HAP-1 (cell line): ENCODE measurements around the gene SLC7A11.
"Not testable (repeated sequence)": the region's sequence is repeated elsewhere in the genome, so short reads cannot be mapped to it uniquely, and the experiment has no call there.

Experiments
- DNase-seq, 2 experiments: peaks; one replicate each; pipeline ENCODE4 v3.0.0-alpha.2; 2016 to 2020; ENCODE audit warnings: low spot score in 2 of 2
- H3K27me3 ChIP-seq: fragments of 250-450 bp; sonication (Bioruptor Pico); 2 replicates; pipeline ENCODE4 v1.5.1; 2020; ENCODE audit warnings: low read depth, mild to moderate bottlenecking, moderate library complexity
- H3K36me3 ChIP-seq: fragments of 250-450 bp; sonication (Bioruptor Pico); replicated peaks from 2 replicates; pipeline ENCODE4 v1.5.1; 2020; ENCODE audit warnings: mild to moderate bottlenecking
- H3K4me1 ChIP-seq: fragments of 250-450 bp; sonication (Bioruptor Pico); 2 replicates; pipeline ENCODE4 v1.5.1; 2020; ENCODE audit warnings: mild to moderate bottlenecking
- H3K4me3 ChIP-seq: fragments of 250-450 bp; sonication (Bioruptor Pico); 2 replicates; pipeline ENCODE4 v1.5.1; 2020; ENCODE audit warnings: mild to moderate bottlenecking, moderate library complexity
- H3K9me3 ChIP-seq: fragments of 250-450 bp; sonication (Bioruptor Pico); 2 replicates; pipeline ENCODE4 v1.5.1; 2020; ENCODE audit warnings: mild to moderate bottlenecking, moderate library complexity
- in situ Hi-C: fragments of 300-500 bp; cut with MboI; formaldehyde crosslinking; loops from 3 replicates; pipeline ENCODE4 v1.14.3; 2020; ENCODE audit warnings: low sequenced_read_pairs, inconsistent platforms, mixed read lengths

Gene SLC7A11

DNA sequence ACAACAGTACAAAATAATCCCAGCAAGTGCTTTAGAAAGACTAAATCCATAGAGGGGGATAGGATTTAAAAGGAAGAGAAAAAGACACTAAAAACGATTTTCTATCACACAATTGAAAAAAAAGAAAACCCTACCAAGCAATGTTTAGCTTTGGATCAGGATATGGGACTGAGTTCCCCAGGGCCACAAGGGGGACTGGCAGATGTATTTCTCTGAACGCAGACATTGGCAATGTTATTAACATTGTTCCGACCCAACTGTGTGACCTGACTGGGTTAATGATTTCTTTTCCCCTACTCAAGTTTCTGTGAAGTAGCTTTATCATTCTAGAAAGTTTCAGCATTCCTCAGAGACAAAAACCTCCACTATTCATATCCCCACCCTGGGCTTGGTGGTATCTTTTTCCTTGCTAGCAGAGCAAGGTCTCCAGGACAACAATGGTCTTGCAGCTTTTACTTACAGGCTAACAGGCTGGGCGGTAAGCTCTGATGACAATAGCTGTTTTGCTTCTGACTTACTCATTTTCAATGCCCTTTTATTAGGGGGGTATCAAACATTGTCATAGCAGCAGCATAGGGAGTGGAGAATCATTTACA, 25.8 kb downstream of the SLC7A11 start:
- H3K9me3 ChIP-seq = no peaks in the 10 kb centered on the region
- no peak overlapping the region for H3K4me3 ChIP-seq
- peaks cover 42% of the 10 kb centered on the region for H3K4me1 ChIP-seq
- H3K27me3 ChIP-seq = no peaks in the 10 kb centered on the region
- in situ Hi-C loops = no loop called here
- peak; percentile 68 to 83 for DNase-seq
- peaks cover 26% of the 10 kb centered on the region for H3K36me3 ChIP-seq

DNA sequence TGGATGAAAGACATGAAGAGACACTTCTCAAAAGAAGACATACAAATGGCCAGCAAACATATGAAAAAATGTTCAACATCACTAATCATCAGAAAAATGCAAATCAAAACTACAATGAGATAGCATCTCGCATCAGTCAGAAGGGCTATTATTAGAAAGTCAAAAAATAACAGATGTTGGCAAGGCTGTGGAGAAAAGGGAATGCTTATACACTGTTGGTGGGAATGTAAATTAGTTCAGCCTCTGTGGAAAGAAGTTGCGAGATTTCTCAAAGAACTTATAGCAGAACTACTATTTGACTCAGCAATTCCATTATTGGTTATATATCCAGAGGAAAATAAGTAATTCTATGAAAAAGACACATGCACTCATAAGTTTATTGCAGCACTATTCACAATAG, 31.6 kb downstream of the SLC7A11 start:
- Histone ChIP-seq H3K36me3 (peaks cover 18% of the 10 kb centered on the region), H3K4me1 (peaks cover 15% of the 10 kb centered on the region)
- DNase-seq, H3K9me3 ChIP-seq, H3K4me3 ChIP-seq, H3K27me3 ChIP-seq, in situ Hi-C loops: not testable (repeated sequence)

GRCh38 chr4:138209094-138209493, 33.1 kb downstream of the SLC7A11 start:
- in situ Hi-C loops = no loop called here
- no peak overlapping the region for H3K4me3 ChIP-seq
- peaks cover 23% of the 10 kb centered on the region for H3K4me1 ChIP-seq
- no peaks in the 10 kb centered on the region for H3K9me3 ChIP-seq
- H3K27me3 ChIP-seq = no peaks in the 10 kb centered on the region
- DNase-seq = no peak
- peaks cover 18% of the 10 kb centered on the region for H3K36me3 ChIP-seq

GRCh38 chr4:138205531-138206233, 36.5 kb downstream of the SLC7A11 start:
- H3K36me3 ChIP-seq = no peaks in the 10 kb centered on the region
- no peak overlapping the region for H3K4me3 ChIP-seq
- in situ Hi-C loops = no loop called here

GRCh38 chr4:138204507-138204906, 37.6 kb downstream of the SLC7A11 start:
- Histone ChIP-seq H3K4me1 (peaks cover 46% of the 10 kb centered on the region), H3K36me3 (no peaks in the 10 kb centered on the region), H3K4me3 (no peak overlapping the region), H3K27me3 (no peaks in the 10 kb centered on the region), H3K9me3 (no peaks in the 10 kb centered on the region)
- no peak for DNase-seq
- in situ Hi-C loops = no loop called here

More at GRCh38 chr4:138205531-138206233, 36.5 kb downstream of the SLC7A11 start:
- DNase-seq = peak in 1 of 2 experiments; percentile 90
- H3K4me1 ChIP-seq = peaks cover 34% of the 10 kb centered on the region
- H3K9me3 ChIP-seq = no peaks in the 10 kb centered on the region
- H3K27me3 ChIP-seq = no peaks in the 10 kb centered on the region

GRCh38 chr4:138202686-138203085, 39.5 kb downstream of the SLC7A11 start:
- Histone ChIP-seq H3K4me1 (peaks cover 46% of the 10 kb centered on the region), H3K9me3 (no peaks in the 10 kb centered on the region), H3K27me3 (no peaks in the 10 kb centered on the region), H3K36me3 (no peaks in the 10 kb centered on the region), H3K4me3 (no peak overlapping the region)
- in situ Hi-C loops = no loop called here
- DNase-seq = no peak

- peaks cover 31% of the 10 kb centered on the region for H3K4me1 ChIP-seq
- no peaks in the 10 kb centered on the region for H3K9me3 ChIP-seq
- in situ Hi-C loops = no loop called here
- 0 out of 2 replicates have a peak, but pooled peaks cover 3% of the 10 kb centered on the region for H3K36me3 ChIP-seq
- peak in 1 of 2 experiments; percentile 56 for DNase-seq
- no peaks in the 10 kb centered on the region for H3K27me3 ChIP-seq
- H3K4me3 ChIP-seq = no peak overlapping the region
Measured at GRCh38 chr4:138200236-138200590, 41.9 kb downstream of the SLC7A11 start.

DNA sequence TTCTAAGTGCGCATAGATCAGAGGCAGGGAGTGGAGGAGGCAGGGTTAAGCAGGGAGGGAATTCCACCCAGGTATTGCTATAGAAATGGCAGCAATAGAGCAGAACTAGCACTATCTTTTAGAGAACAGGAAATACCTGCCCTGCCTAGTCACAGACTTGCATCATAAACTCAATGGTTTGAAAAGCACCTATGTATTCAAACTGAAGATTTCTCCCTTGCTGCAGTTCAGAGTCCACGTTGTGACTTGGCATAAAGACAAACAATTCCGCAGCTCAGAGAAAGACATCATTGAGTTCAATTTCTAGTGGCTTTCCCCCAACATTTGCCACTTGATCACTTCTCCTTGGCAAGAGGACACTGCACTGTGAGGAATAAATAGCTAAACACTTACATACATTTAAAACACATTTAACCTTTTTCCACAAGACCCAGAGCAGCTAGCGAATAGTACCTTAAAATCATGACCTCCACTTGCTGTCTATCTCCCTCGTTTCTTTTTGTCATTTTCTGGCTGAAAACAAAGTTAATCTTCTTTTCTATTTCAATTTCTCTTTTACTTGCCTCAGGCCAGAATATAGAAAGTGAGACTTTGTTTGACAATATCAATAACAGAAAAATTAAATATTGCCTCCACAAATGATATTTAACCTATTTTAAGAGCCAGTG, 42.4 kb downstream of the SLC7A11 start:
- in situ Hi-C loops = no loop called here
- DNase-seq = no peak

DNA sequence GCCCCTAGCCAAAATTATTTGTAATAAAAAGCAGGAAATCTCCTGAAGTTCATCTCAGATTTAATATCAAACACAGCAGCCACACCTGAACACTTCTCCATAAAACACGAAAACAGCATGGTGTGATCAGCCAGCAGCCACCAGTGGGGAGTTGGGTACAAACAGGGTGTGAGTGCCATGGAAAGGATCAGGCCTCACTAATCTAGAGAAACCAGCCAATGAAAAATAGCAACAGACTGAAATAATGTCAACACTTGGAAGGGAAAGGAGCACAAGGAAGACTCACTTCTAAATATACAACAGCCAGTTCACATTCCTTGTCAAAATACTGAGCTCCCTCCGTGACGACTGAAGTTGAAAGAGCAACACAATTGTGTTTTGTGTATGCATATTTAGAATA, 46.0 kb downstream of the SLC7A11 start:
- peaks cover 3% of the 10 kb centered on the region; the same call in 1 of the 2 replicates for H3K36me3 ChIP-seq
- no peak for DNase-seq
- in situ Hi-C loops = no loop called here
- H3K4me3 ChIP-seq = no peak overlapping the region
- H3K27me3 ChIP-seq = no peaks in the 10 kb centered on the region
- H3K9me3 ChIP-seq = no peaks in the 10 kb centered on the region
- H3K4me1 ChIP-seq = peaks cover 17% of the 10 kb centered on the region

More for the DNA sequence above, 42.4 kb downstream of the SLC7A11 start:
- Histone ChIP-seq H3K4me3 (no peak overlapping the region), H3K9me3 (no peaks in the 10 kb centered on the region), H3K4me1 (peaks cover 26% of the 10 kb centered on the region), H3K36me3 (0 out of 2 replicates have a peak, but pooled peaks cover 3% of the 10 kb centered on the region), H3K27me3 (no peaks in the 10 kb centered on the region)

- Histone ChIP-seq H3K27me3 (no peaks in the 10 kb centered on the region), H3K4me1 (no peaks in the 10 kb centered on the region), H3K4me3 (no peak overlapping the region), H3K36me3 (peaks cover 3% of the 10 kb centered on the region; the same call in 1 of the 2 replicates), H3K9me3 (no peaks in the 10 kb centered on the region)
- DNase-seq = no peak
- in situ Hi-C loops = no loop called here
Measured at GRCh38 chr4:138193963-138194362, 48.2 kb downstream of the SLC7A11 start.

- Histone ChIP-seq H3K9me3 (no peaks in the 10 kb centered on the region), H3K36me3 (peaks cover 3% of the 10 kb centered on the region; the same call in 1 of the 2 replicates), H3K4me3 (no peak overlapping the region), H3K27me3 (no peaks in the 10 kb centered on the region), H3K4me1 (peaks cover 1% of the 10 kb centered on the region)
- DNase-seq = no peak
- in situ Hi-C loops = no loop called here
Measured at GRCh38 chr4:138192113-138192512, 50.0 kb downstream of the SLC7A11 start.

DNA sequence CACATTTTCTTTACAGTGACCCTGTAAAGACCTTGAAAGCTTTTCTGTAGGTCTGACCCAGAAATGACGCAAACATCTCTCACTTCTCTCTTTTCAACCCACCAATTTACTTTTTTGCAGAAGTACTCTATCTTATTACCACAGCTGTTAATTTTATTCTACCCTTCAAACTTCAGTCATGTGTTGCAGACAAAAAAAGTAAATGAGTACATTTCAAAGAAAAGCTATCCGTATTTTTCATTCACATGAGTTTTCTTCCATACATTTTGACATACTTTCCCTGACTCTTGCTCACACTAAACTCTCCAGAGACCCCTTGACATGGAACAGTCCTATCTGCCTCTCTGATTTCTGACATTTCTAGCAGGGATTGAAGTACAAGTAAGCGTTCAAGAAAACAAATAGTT, 51.7 kb downstream of the SLC7A11 start:
- DNase-seq = no peak
- Histone ChIP-seq H3K4me1 (peaks cover 18% of the 10 kb centered on the region), H3K9me3 (no peaks in the 10 kb centered on the region), H3K27me3 (no peaks in the 10 kb centered on the region), H3K36me3 (no peaks in the 10 kb centered on the region; the same call in 1 of the 2 replicates), H3K4me3 (no peak overlapping the region)
- in situ Hi-C loops = no loop called here

GRCh38 chr4:138189206-138189605, 52.9 kb downstream of the SLC7A11 start:
- in situ Hi-C loops = no loop called here
- H3K27me3 ChIP-seq = no peaks in the 10 kb centered on the region
- H3K36me3 ChIP-seq = no peaks in the 10 kb centered on the region; the same call in 1 of the 2 replicates
- no peak overlapping the region for H3K4me3 ChIP-seq
- no peaks in the 10 kb centered on the region for H3K9me3 ChIP-seq
- no peak for DNase-seq
- H3K4me1 ChIP-seq = peaks cover 26% of the 10 kb centered on the region
